ENCODE data around the gene TCF19.

DNA sequence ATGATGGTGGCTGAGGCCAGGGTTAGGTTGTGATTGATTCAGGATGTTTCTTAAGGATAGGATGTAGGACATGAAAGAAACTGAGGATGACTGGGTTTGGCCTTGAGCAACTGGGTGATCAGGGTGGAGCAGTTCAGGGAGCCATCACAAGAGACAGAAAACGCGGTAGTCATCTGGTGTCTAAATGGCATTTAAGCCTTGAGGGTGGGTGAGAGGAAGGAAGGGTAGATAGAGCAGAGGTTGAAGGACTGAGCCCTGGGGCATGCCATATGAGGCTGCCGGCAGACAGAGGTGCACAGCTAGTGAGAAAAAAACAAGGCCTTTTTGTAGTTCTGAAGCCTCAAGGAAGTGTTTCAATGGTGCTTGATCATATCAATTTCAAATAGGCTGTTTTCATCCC lies 10.2 kb downstream of the TCF19 start:
- TF ChIP-seq, protein P1, sequence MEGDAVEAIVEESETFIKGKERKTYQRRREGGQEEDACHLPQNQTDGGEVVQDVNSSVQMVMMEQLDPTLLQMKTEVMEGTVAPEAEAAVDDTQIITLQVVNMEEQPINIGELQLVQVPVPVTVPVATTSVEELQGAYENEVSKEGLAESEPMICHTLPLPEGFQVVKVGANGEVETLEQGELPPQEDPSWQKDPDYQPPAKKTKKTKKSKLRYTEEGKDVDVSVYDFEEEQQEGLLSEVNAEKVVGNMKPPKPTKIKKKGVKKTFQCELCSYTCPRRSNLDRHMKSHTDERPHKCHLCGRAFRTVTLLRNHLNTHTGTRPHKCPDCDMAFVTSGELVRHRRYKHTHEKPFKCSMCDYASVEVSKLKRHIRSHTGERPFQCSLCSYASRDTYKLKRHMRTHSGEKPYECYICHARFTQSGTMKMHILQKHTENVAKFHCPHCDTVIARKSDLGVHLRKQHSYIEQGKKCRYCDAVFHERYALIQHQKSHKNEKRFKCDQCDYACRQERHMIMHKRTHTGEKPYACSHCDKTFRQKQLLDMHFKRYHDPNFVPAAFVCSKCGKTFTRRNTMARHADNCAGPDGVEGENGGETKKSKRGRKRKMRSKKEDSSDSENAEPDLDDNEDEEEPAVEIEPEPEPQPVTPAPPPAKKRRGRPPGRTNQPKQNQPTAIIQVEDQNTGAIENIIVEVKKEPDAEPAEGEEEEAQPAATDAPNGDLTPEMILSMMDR (conservative IDR thresholded peaks at IDR 0.05; ENCODE audit: low read length), result no peak
- TF ChIP-seq EZH2phosphoT487 (IDR thresholded peaks at IDR 0.05; ENCODE audit: borderline replicate concordance, low read depth, low read length), result no peak

Data from OCI-LY7 (cell line).